Adrenal gland (tissue), 12 donors: ENCODE results near the gene SDCCAG8. TPM values are rescaled to one million over a fixed set of nuclear protein-coding genes. Genes with fewer than 3 reads are reported as not detected.

Source experiments
- DNase-seq, 7 donors: peaks; one replicate each; pipeline ENCODE4 v3.0.0-alpha.2; 2019 to 2020
- H3K27ac ChIP-seq, 5 donors: fragments of 200-600 bp; sonication (generic) in 4 of 5; 1 replicate in 3 of 5; 2 replicates in 2 of 5; pipeline versions ENCODE4 v1.5.1 to v1.8.0; 2016 to 2020; ENCODE audit warnings: mild to moderate bottlenecking in 1 of 5
- H3K27me3 ChIP-seq: fragments of 200-600 bp; 2 replicates; pipeline ENCODE4 v1.8.0; 2021
- H3K36me3 ChIP-seq, 2 donors: fragments of 200-600 bp; replicated peaks in 1 of 2; 1 replicate in 1 of 2; 2 replicates in 1 of 2; pipeline versions ENCODE4 v1.5.1 to v1.8.0; 2018 to 2022
- H3K4me1 ChIP-seq, 2 donors: fragments of 200-600 bp; replicated peaks in 1 of 2; 1 replicate in 1 of 2; 2 replicates in 1 of 2; pipeline versions ENCODE4 v1.5.1 to v1.8.0; 2018 to 2021
- H3K4me3 ChIP-seq, 4 donors: fragments of 200-600 bp; sonication (generic) in 3 of 4; one replicate each; pipeline ENCODE4 v1.5.1; 2016 to 2018
- H3K9me3 ChIP-seq, 3 donors: fragments of 200-600 bp; sonication (generic) in 1 of 3; replicated peaks in 1 of 3; 1 replicate in 2 of 3; 2 replicates in 1 of 3; pipeline versions ENCODE4 v1.5.1 to v1.8.0; 2016 to 2021
- POLR2A ChIP-seq, 2 donors: fragments of 450-650 bp; IDR thresholded peaks; one replicate each; pipeline ENCODE4 v1.6.1; 2017; ENCODE audit warnings: antibody characterized with exemption in 2 of 2, mild to moderate bottlenecking in 2 of 2, moderate library complexity in 1 of 2
- WGBS, 4 donors: extraction: QIAGEN DNeasy Blood & Tissue Kit in 2 of 4; methylation state at CpG; one replicate each; pipeline versions ENCODE4 v1.1.5 to v1.1.7; 2013 to 2017; 5-methylcytosine and 5-hydroxymethylcytosine counted together
- intact Hi-C, 2 donors: fragments of 100-400 bp; cut with DNase I; formaldehyde crosslinking; loops; one replicate each; pipeline versions ENCODE4 v1.14.1 to v1.15.0; 2022 to 2023
- polyA plus RNA-seq, 3 donors: library from polyadenylated mRNA; stranded (reverse); fragments of 200-250 nt in 2 of 3; fragments of 350-450 nt in 1 of 3; fragmentation: Illumina TruSeq in 1 of 3; extraction: RNeasy Lipid Tissue Mini Kit (QIAGEN cat#74804) in 1 of 3; gene quantifications; one replicate each; pipeline ENCODE4 v1.2.3, GENCODE V29; 2013 to 2014
- total RNA-seq, 9 donors: library from RNA; depleted of rRNA in 4 of 9; stranded (reverse); fragments of >200 nt in 4 of 9; fragments of 120-200 nt in 1 of 9; fragmentation: NEBNext Ultra II Directional in 1 of 9; extraction: Animal tissue kit (Norgen Biotek cat#: 25700) in 1 of 9; gene quantifications; one replicate each; pipeline versions ENCODE4 v1.1.0 to v1.2.4, GENCODE V29; 2013 to 2023
- TF ChIP-seq, protein P1 (sequence below), 6 experiments: fragments of 450-650 bp in 4 of 6; fragments of 200-600 bp in 2 of 6; sonication (generic) in 1 of 6; IDR thresholded peaks; 1 replicate in 5 of 6; 2 replicates in 1 of 6; pipeline versions ENCODE4 v1.5.1 to v1.8.0; 2016 to 2021; ENCODE audit warnings: antibody characterized with exemption in 6 of 6, mild to moderate bottlenecking in 2 of 6, moderate library complexity in 1 of 6
- donor health status: healthy with polysubstance abuse.
- donor health status: Bipolar disorder and iron deficiency.
- donor health status: DM: yes; HTN: yes; CAD: no.
- donor health status: DM: no; HTN: no; CAD: no.
- donor health status: DM: no; HTN: no; CAD: no.
- donor health status: DM: yes; HTN: yes; CAD: no.

Gene SDCCAG8
- total and polyA plus RNA-seq, 12 donors = 22.5 to 60.9 (median 44.1) TPM

GRCh38 chr1:243257189-243257588, 1.3 kb downstream of the SDCCAG8 start:
- TF ChIP-seq, protein P1, sequence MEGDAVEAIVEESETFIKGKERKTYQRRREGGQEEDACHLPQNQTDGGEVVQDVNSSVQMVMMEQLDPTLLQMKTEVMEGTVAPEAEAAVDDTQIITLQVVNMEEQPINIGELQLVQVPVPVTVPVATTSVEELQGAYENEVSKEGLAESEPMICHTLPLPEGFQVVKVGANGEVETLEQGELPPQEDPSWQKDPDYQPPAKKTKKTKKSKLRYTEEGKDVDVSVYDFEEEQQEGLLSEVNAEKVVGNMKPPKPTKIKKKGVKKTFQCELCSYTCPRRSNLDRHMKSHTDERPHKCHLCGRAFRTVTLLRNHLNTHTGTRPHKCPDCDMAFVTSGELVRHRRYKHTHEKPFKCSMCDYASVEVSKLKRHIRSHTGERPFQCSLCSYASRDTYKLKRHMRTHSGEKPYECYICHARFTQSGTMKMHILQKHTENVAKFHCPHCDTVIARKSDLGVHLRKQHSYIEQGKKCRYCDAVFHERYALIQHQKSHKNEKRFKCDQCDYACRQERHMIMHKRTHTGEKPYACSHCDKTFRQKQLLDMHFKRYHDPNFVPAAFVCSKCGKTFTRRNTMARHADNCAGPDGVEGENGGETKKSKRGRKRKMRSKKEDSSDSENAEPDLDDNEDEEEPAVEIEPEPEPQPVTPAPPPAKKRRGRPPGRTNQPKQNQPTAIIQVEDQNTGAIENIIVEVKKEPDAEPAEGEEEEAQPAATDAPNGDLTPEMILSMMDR (IDR thresholded peaks at IDR 0.05) = no peak
- no peak for TF ChIP-seq POLR2A (IDR thresholded peaks at IDR 0.05)
- intact Hi-C loops = no loop called here
- Histone ChIP-seq H3K4me1 (peaks cover 27 to 43% of the 10 kb centered on the region in 2 donors), H3K27ac (no peak overlapping the region), H3K9me3 (no peaks in the 10 kb centered on the region), H3K36me3 (no peaks in the 10 kb centered on the region), H3K27me3 (no peaks in the 10 kb centered on the region), H3K4me3 (peak overlapping the region in 1 of 4 donors; percentile 91)
- WGBS, 4 donors = 88 to 96% (median 94%) methylated on average over 1 of the region's 1 CpG
- no peak for DNase-seq

DNA sequence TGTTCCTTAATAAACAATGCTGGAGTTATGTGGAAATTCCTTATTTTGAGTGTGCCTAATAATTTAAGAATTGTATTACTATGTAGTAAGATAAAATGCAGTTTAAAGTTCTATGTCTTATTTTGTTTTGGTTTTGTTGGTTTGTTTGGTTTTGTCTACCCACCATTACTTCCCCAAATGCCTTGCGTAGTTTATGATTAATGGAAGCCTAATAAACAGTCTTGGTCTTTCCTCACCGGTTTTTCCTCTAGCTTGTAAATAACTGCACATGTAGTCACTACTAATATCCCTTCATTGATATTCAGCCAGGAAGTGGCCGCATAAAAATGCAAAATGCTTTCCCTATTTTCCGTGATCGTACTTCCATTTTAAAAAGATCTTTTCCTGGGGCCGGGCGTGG, 2.9 kb downstream of the SDCCAG8 start:
- Histone ChIP-seq H3K9me3 (no peaks in the 10 kb centered on the region), H3K4me3 (no peak overlapping the region), H3K4me1 (peaks cover 15 to 29% of the 10 kb centered on the region in 2 donors), H3K36me3 (no peaks in the 10 kb centered on the region), H3K27ac (no peak overlapping the region), H3K27me3 (no peaks in the 10 kb centered on the region)
- TF ChIP-seq, protein P1 (IDR thresholded peaks at IDR 0.05) = no peak
- no peak for TF ChIP-seq POLR2A (IDR thresholded peaks at IDR 0.05)
- no peak for DNase-seq
- WGBS, 4 donors = 92 to 93% (median 93%) methylated on average over 7 of the region's 7 CpGs
- intact Hi-C loops = no loop called here

DNA sequence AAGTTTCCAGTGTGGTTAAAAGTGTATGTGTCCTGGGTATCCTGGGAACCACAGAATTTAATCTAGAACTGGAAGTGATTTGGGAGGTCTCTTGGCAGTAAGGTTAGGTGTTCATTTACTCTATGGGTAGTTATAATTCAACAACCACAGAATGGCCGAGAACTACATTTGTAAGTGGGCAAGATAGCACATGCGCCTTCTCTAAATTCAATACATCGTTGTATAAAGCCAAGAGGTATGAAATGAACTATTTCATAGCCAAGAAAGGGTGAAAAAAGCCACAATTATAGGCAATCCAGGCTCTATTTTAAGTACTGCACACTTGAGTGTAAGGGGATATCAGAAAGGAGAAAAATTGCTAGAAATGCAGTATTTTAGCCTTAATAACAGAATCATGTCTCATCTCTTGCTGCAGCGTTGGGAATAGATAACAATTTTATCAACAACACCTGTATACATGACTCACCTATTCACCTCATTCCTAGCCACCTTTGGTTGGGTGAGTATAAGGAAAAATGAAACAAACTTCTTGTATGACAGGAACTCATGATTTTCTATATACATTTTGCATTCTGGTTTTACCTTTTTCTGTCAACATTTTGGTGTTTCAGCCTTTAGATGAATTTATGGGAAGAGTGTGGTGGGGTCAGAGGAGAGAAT, 4.5 kb downstream of the SDCCAG8 start:
- peaks cover 15 to 43% of the 10 kb centered on the region in 2 donors for H3K4me1 ChIP-seq
- no peak overlapping the region for H3K27ac ChIP-seq
- no peak for DNase-seq

DNA sequence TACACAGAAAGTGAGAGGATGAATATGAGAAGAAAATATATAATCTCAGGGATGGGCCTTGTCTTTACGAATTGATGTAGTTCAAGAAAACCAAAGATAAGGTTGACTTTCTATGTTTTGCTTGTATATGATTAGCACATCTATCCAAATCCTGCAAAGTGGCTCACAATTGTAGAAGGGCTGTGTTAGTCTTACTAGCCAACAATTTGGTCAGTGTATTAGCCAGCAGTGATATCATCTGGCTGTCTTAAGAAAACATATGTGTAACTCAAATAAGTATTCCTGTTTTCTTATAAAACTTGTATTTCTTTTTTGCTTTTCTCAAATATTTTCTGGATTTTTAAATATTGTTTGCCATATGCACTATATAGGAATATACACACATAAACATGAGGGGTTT, 5.5 kb downstream of the SDCCAG8 start:
- Histone ChIP-seq H3K9me3 (no peaks in the 10 kb centered on the region), H3K4me3 (no peak overlapping the region), H3K27ac (no peak overlapping the region), H3K4me1 (peaks cover 14 to 43% of the 10 kb centered on the region in 2 donors), H3K27me3 (no peaks in the 10 kb centered on the region), H3K36me3 (no peaks in the 10 kb centered on the region)
- TF ChIP-seq, protein P1 (IDR thresholded peaks at IDR 0.05) = no peak
- TF ChIP-seq POLR2A (IDR thresholded peaks at IDR 0.05) = no peak
- WGBS, 4 donors = 73 to 95% (median 90%) methylated on average over 1 of the region's 1 CpG
- intact Hi-C loops = no loop called here
- no peak for DNase-seq

More for the DNA sequence above, 4.5 kb downstream of the SDCCAG8 start:
- 63 to 69% (median 65%) methylated on average over 4 of the region's 4 CpGs for WGBS, 4 donors
- no peak for TF ChIP-seq POLR2A (IDR thresholded peaks at IDR 0.05)
- TF ChIP-seq, protein P1 (IDR thresholded peaks at IDR 0.05) = no peak
- intact Hi-C loops = no loop called here
- no peaks in the 10 kb centered on the region for H3K27me3 ChIP-seq
- no peaks in the 10 kb centered on the region for H3K36me3 ChIP-seq
- H3K4me3 ChIP-seq = no peak overlapping the region
- H3K9me3 ChIP-seq = no peaks in the 10 kb centered on the region
